PC-9 (cell line): ENCODE data around the gene HIGD1A.

Source experiments
- EZH2 ChIP-seq: fragments of 200-600 bp; sonication (generic); IDR thresholded peaks from 2 replicates; pipeline ENCODE4 v1.8.0; 2017; ENCODE audit warnings: antibody characterized with exemption, low read depth
- TF ChIP-seq, protein P1 (sequence below): fragments of 200-600 bp; sonication (generic); conservative IDR thresholded peaks from 2 replicates; pipeline ENCODE4 v1.6.1; 2017; ENCODE audit warnings: mixed run types, antibody characterized with exemption, mild to moderate bottlenecking, moderate library complexity

DNA sequence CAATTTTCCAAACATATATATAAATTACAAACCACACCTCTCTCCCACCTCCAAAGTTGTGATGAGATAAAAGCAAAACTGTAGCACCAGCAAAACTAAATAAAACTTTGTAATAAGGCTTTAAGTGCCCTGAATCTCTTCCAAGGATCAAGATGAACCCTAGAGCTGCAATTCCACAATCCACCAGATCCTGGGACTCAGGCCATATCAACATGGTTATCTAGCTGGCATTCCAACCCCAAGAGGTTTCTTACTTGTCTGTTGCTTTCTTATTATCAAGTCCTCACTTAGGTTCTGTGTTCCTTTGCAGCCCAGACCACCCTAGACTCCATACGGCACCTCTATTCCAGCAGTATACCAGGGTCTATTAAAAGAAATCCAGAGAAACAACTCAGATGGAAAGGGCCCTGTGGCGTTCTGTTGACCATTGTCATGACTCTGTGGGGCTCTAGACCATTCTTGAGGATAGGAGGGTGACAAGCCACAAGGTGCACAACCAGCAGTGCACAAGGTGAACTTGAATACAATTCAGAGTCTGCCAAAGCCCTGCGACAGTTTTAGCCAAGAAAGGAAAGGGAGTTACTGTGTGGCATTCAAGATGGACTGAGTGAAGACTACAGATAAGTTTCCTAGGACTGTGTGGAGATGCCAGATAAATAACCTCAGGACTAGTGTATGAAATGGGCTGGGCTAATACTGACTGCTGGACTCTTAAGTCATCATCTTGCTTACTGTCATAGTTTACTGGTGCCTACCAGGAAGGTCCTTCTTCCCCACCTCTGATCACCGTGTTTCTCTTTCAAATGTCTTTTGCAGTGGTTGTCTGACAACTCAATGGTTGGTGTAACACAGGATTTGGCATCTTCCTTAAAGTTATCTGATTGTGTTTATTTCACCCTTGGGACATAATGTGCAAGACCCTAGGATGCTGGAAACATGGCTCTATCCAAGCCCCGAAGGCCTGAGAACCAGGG, 32.1 kb upstream of the HIGD1A start:
- TF ChIP-seq, protein P1, sequence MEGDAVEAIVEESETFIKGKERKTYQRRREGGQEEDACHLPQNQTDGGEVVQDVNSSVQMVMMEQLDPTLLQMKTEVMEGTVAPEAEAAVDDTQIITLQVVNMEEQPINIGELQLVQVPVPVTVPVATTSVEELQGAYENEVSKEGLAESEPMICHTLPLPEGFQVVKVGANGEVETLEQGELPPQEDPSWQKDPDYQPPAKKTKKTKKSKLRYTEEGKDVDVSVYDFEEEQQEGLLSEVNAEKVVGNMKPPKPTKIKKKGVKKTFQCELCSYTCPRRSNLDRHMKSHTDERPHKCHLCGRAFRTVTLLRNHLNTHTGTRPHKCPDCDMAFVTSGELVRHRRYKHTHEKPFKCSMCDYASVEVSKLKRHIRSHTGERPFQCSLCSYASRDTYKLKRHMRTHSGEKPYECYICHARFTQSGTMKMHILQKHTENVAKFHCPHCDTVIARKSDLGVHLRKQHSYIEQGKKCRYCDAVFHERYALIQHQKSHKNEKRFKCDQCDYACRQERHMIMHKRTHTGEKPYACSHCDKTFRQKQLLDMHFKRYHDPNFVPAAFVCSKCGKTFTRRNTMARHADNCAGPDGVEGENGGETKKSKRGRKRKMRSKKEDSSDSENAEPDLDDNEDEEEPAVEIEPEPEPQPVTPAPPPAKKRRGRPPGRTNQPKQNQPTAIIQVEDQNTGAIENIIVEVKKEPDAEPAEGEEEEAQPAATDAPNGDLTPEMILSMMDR: no peak
- no peak for TF ChIP-seq EZH2
